ENCODE results near the gene APBB1IP.

- TF ChIP-seq CTCF (IDR thresholded peaks at IDR 0.05): no peak
- TF ChIP-seq EP300 (IDR thresholded peaks at IDR 0.05): no peak
- TF ChIP-seq POLR2A (IDR thresholded peaks at IDR 0.05): no peak
- TF ChIP-seq POLR2AphosphoS5 (IDR thresholded peaks at IDR 0.05): no peak
Measured at GRCh38 chr10:26485150-26485941, 47.2 kb downstream of the APBB1IP start.
